IPS-20b (cell line): Measurements from ENCODE around the gene RND1.
A peak's percentile ranks its signal among the peaks of the same experiment; 100 is the strongest.

Experiments
- H3K27ac ChIP-seq: one replicate; pipeline ENCODE4 v1.5.1; 2013; ENCODE audit warnings: low read length
- H3K27me3 ChIP-seq: 2 replicates; pipeline ENCODE4 v1.6.1; 2013; ENCODE audit warnings: mild to moderate bottlenecking, low read length, inconsistent platforms; ENCODE audit not compliant: insufficient read depth
- H3K36me3 ChIP-seq: 2 replicates; pipeline ENCODE4 v1.6.1; 2013; ENCODE audit warnings: low read depth, mild to moderate bottlenecking, inconsistent platforms, low read length, moderate library complexity; ENCODE audit not compliant: insufficient read depth
- H3K4me1 ChIP-seq: 2 replicates; pipeline ENCODE4 v1.6.1; 2013; ENCODE audit warnings: mild to moderate bottlenecking, control low read depth, inconsistent platforms, low read length, moderate library complexity; ENCODE audit not compliant: insufficient read depth
- H3K4me3 ChIP-seq: 2 replicates; pipeline ENCODE4 v1.5.1; 2013; ENCODE audit warnings: mild to moderate bottlenecking, low read length, inconsistent platforms
- H3K9ac ChIP-seq: 2 replicates; pipeline ENCODE4 v1.6.1; 2013; ENCODE audit warnings: low read depth, mild to moderate bottlenecking, inconsistent platforms, low read length, moderate library complexity
- H3K9me3 ChIP-seq: 2 replicates; pipeline ENCODE4 v1.6.1; 2013; ENCODE audit warnings: mild to moderate bottlenecking, low read depth, low read length, inconsistent platforms; ENCODE audit not compliant: insufficient read depth

RND1 gene

DNA sequence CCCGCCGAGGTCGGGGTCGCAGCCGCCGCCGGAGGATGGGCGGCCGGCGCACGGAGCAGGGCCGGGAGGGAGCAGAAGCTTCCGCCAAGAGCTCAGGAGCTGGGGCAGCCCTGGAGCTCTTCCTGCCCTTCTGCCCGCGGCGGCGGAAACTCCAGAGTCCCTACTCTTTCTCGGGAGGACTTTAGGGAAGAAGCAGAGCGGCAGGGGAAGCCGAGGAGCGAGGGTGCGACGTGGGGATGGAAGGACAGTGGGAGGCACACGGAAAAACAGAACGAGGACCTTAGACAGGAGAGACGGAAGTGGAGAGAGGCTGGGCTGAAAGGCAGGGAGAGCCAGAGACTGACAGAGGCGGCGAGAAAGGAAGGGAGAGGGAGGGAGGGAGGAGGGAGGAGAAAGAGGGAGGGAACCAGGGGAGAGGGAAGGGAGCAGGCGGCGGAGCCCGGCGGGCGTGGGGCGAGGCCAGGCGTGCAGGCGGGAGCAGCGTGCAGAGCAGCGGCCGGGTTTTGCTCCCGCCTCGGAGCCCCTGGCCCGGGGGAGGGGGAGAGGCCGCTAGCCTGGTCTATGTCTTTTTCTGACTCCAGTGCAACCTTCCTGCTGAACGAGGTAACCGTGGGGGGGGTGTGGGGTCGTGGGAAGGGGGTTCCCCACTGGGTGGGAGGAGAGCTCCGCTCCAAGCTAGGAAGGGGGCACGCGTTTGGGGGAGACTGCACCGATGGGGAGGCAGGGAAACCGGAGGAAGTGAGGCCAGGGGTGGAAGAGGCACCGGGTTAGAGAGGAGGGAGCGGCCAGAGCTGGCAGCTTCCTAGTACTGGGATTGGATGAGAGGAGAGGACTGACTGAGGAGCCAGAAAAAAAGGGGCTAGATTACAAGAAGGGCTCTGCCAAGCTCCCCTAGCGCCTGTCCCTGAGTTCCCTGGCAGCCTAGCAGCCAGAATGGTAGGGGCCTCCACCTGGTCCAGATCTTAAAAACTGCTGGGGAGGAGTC lies 50.3 kb downstream of the RND1 start:
- peak overlapping the region; percentile 64; the same call in 1 of the 2 replicates for H3K9ac ChIP-seq
- no peaks in the 10 kb centered on the region for H3K9me3 ChIP-seq
- no peaks in the 10 kb centered on the region for H3K36me3 ChIP-seq
- H3K27ac ChIP-seq = no peak overlapping the region
- H3K4me1 ChIP-seq = peaks cover 6% of the 10 kb centered on the region; the same call in 1 of the 2 replicates
- H3K4me3 ChIP-seq = peak overlapping the region; percentile 94
- peaks cover 74% of the 10 kb centered on the region for H3K27me3 ChIP-seq

GRCh38 chr12:48814262-48815125 lies 51.2 kb downstream of the RND1 start:
- H3K9ac ChIP-seq = peak overlapping the region; percentile 64; the same call in 1 of the 2 replicates
- H3K27ac ChIP-seq = no peak overlapping the region

DNA sequence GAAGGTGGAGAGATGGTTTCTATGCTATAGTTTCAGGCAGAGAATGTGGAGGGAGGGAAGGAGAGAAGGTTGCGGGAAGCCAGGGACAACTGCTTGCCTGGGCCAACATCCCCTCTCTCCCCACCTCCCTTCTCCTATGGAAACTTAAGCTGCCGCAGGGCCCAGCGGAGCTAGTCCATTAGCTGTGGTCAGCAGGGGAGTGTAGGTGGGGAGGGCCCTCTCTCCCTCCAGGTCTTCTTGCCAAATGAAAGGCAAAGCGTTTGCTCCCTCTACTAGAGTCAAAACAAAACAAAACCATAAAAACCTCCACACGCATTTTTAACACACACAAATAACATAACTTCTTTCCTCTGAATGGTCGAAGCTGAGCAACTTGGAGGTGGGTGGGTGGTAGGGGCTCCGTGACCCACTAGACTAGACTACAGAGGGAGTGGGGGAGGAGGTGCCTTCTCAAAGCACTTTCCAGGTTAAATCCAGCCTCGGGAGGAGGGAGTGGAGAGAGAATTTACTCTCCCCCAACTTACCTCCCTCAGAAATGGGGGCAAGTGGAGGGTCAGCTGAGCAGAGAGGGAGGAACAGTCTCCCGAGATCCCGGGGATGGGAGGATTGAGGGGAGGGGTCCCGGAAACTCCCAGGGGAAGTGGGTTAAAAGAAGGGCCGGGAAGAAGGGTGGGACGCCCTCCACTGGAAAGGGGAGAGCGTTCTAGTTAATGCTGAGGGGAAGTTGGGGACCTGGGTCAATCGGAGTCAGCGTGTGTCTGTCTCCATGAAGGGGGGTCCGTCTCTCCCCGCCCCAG lies 52.0 kb downstream of the RND1 start:
- Histone ChIP-seq H3K9me3 (no peaks in the 10 kb centered on the region), H3K4me1 (peaks cover 2% of the 10 kb centered on the region; the same call in 1 of the 2 replicates), H3K27ac (no peak overlapping the region), H3K27me3 (peaks cover 60% of the 10 kb centered on the region), H3K4me3 (peak overlapping the region; percentile 94), H3K9ac (peak overlapping the region; percentile 28; the same call in 1 of the 2 replicates), H3K36me3 (no peaks in the 10 kb centered on the region)

More at GRCh38 chr12:48814262-48815125, 51.2 kb downstream of the RND1 start:
- no peaks in the 10 kb centered on the region for H3K9me3 ChIP-seq
- no peaks in the 10 kb centered on the region for H3K36me3 ChIP-seq
- H3K4me3 ChIP-seq = peak overlapping the region; percentile 94
- H3K27me3 ChIP-seq = peaks cover 65% of the 10 kb centered on the region
- peaks cover 2% of the 10 kb centered on the region; the same call in 1 of the 2 replicates for H3K4me1 ChIP-seq

- Histone ChIP-seq H3K4me1 (peaks cover 2% of the 10 kb centered on the region; the same call in 1 of the 2 replicates), H3K9me3 (no peaks in the 10 kb centered on the region), H3K27me3 (peaks cover 52% of the 10 kb centered on the region), H3K27ac (no peak overlapping the region), H3K36me3 (no peaks in the 10 kb centered on the region), H3K4me3 (no peak overlapping the region), H3K9ac (no peak overlapping the region)
Measured at GRCh38 chr12:48812389-48812788, 53.3 kb downstream of the RND1 start.

DNA sequence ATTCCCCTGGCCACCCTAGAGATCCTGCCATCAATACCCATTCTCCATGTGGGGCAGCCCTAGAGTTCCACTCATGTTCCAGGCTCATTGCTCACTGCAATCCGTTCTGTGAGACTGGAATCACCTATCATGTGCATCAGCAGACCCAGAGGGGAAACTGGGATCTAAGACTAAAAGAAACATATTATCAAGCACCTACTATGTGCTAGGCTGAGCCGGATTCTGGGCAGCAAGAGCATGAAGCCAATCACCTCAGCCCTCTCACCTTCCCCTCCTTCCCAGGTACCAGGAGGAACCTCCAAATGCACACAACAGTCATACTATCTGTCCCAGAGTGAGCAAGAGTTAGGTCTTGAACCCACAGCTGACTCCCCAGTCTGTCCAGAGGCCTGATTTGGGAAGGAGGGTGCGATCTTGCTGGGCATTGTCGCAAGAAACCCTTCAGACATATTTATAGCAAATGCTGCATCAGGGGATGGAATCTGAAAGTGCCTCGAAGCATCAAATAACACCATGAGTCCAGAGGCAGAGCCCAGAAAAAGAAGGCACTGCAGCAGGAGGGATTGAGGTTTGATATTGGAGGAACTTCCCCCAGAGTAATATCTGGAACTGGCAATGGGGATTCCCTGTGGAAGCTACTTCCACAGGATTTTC lies 54.1 kb downstream of the RND1 start:
- no peaks in the 10 kb centered on the region for H3K36me3 ChIP-seq
- H3K27ac ChIP-seq = no peak overlapping the region
- peaks cover 2% of the 10 kb centered on the region; the same call in 1 of the 2 replicates for H3K4me1 ChIP-seq

DNA sequence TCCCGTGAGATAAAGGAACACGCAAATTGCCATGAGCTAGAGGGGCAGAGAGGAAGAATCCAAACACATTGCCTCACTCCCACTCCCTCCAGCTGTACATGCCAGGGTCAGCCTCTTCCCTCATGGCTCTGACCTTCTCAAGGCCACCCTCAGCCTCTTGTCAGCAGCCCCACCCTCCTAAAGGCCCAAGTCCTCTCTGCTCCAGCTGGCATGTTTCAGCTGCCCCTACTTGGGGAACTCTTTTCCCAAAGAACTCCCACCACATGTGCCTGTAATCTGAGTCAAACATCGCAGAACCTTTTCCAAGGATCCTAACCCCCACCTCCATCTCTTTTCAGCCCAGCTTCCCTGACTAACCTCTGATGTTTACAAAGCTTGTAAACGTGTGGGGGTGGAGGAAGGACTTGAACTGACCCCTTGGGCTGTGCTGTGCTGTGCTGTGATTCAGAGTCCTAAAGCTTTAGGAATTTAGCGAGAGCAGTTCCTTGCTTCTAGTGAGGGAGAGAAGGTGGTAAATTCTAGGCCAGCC lies 54.7 kb downstream of the RND1 start:
- Histone ChIP-seq H3K4me3 (no peak overlapping the region), H3K27ac (no peak overlapping the region), H3K9me3 (no peaks in the 10 kb centered on the region), H3K4me1 (peaks cover under 1% of the 10 kb centered on the region; the same call in 1 of the 2 replicates), H3K27me3 (peaks cover 38% of the 10 kb centered on the region), H3K36me3 (no peaks in the 10 kb centered on the region), H3K9ac (no peak overlapping the region)

More for the DNA sequence above, 54.1 kb downstream of the RND1 start:
- Histone ChIP-seq H3K9ac (no peak overlapping the region), H3K4me3 (no peak overlapping the region), H3K27me3 (peaks cover 44% of the 10 kb centered on the region), H3K9me3 (no peaks in the 10 kb centered on the region)

DNA sequence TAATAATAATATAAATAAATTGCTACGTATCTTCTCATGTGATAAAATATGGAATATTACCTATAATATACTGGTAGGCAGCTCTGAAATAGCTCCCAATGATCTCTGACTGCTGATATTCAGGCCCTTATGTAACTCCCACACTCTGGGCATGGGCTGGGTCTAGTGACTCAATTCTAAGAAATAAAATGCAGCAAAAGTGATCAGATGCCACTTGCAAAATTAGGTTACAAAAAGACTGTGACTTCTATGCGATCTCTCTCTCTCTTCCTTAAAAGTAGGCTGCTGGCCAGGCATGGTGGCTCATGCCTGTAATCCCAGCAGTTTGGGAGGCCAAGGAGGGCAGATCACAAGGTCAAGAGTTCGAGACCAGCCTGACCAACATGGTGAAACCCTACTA lies 57.7 kb downstream of the RND1 start:
- H3K27ac ChIP-seq = no peak overlapping the region
- H3K9ac ChIP-seq = no peak overlapping the region
- H3K9me3 ChIP-seq = no peaks in the 10 kb centered on the region
- H3K27me3 ChIP-seq = peaks cover 18% of the 10 kb centered on the region
- H3K4me1 ChIP-seq = no peaks in the 10 kb centered on the region
- H3K36me3 ChIP-seq = no peaks in the 10 kb centered on the region
- H3K4me3 ChIP-seq = no peak overlapping the region
